T47D (cell line): ENCODE measurements around the gene KIF7.
A peak's percentile ranks its signal among the peaks of the same experiment; 100 is the strongest.

Experiments
- DNase-seq, 2 experiments: peaks; one replicate each; pipeline versions ENCODE4 v3.0.0 to v3.0.0-alpha.2; 2011 to 2012; ENCODE audit warnings: low read depth in 1 of 2, low spot score in 1 of 2
- JUND ChIP-seq: IDR thresholded peaks from 2 replicates; pipeline ENCODE4 v1.6.1; 2012; ENCODE audit warnings: low read depth
- in situ Hi-C: cut with HindIII; loops from 2 replicates; pipeline ENCODE4 v1.10.0; 2016; ENCODE audit warnings: low sequenced_read_pairs, low pct_unique_long_range_greater_than_20kb

KIF7 gene

GRCh38 chr15:89665449-89666181 is 10.3 kb upstream of the KIF7 start:
- DNase-seq: peak in 1 of 2 experiments; percentile 4
- in situ Hi-C loops: no loop called here
- no peak for TF ChIP-seq JUND

GRCh38 chr15:89664441-89665350 is 9.4 kb upstream of the KIF7 start:
- no peak for TF ChIP-seq JUND
- DNase-seq: peak in 1 of 2 experiments; percentile 10
- in situ Hi-C loops: no loop called here

DNA sequence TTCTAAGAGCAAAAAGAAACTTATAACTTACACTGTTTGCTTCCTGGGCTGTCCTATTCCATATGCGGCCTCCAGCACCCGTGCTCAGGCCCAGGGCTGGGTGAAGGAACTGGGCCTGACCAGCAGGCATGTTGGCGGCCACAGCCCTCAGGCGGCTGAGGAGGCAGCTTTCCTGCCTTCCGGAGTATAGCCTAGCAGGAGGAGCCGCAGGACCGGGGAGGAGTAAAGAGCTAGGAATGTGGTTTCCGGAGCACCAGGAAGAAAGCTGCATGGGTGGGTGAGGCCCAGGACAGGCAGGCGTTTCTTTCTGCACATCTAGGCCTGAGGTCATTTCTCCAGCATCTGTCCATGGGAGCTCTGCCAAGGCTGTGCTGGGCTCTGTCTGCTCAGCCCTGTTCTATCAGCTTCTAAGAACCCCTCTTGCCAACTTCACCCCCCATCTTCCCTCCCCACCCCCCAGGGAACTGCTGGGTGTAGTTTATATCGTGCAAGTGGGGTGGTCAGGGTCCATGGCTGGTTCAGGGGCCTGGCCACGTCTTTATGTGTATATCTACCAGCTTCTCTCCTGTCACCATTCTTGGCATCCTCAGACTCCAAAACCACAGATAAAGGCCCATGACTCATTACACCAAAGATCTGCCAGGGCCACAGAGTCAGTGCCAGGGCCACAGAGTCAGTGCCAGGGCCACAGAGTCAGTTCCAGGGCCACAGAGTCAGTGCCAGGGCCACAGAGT is 7.8 kb upstream of the KIF7 start:
- in situ Hi-C loops: no loop called here
- DNase-seq: peak in 1 of 2 experiments; percentile 2

DNA sequence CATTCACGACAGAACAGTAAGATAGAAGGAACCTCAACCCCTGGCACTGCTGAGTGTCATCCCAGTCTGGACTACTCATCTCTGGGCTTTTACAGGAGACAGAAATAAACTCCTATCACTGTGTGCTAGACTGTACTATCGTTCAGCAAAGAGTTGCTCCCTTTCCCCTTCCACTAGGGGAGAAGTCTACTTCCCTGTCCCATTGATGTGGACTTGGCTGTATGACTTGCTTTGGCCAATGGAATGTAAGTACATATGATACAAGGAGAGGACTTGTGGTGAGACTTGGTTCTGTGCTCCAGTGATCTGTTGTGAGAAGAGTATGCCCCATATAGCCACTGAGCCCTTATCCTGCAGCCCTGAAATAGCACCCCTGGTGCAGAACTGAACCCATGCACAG is 5.3 kb upstream of the KIF7 start:
- TF ChIP-seq JUND: no peak
- no peak for DNase-seq
- in situ Hi-C loops: no loop called here

More for the DNA sequence above, 7.8 kb upstream of the KIF7 start:
- no peak for TF ChIP-seq JUND

DNA sequence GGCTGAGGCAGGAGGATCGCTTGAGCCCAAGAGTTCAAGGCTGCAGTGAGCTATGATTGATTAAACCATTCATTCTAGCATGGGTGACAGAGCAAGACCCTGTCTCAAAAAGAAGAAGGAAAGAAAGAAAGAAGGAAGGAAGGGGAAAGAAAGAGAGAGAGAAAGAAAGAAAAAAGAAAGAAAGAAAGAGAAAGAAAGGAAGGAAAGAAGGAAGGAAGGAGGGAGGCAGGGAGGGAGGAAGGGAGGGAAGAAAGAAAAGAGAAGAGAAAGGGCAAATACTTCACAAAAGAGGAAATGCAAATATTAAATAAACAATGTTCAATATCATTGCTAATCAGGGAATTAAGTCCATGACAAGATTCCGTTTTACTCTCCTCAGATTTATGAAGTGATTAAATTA is 4.0 kb upstream of the KIF7 start:
- no peak for DNase-seq
- in situ Hi-C loops: no loop called here
- TF ChIP-seq JUND: no peak

- in situ Hi-C loops: no loop called here
- TF ChIP-seq JUND: no peak
Observed at GRCh38 chr15:89657686-89658200, 2.5 kb upstream of the KIF7 start.

GRCh38 chr15:89656116-89656815 is 999 bp upstream of the KIF7 start:
- no peak for DNase-seq
- no peak for TF ChIP-seq JUND

More at GRCh38 chr15:89657686-89658200, 2.5 kb upstream of the KIF7 start:
- DNase-seq: no peak

GRCh38 chr15:89654301-89654761 is 936 bp downstream of the KIF7 start:
- in situ Hi-C loops: no loop called here
- TF ChIP-seq JUND: no peak
- DNase-seq: no peak

More at GRCh38 chr15:89656116-89656815, 999 bp upstream of the KIF7 start:
- in situ Hi-C loops: no loop called here

DNA sequence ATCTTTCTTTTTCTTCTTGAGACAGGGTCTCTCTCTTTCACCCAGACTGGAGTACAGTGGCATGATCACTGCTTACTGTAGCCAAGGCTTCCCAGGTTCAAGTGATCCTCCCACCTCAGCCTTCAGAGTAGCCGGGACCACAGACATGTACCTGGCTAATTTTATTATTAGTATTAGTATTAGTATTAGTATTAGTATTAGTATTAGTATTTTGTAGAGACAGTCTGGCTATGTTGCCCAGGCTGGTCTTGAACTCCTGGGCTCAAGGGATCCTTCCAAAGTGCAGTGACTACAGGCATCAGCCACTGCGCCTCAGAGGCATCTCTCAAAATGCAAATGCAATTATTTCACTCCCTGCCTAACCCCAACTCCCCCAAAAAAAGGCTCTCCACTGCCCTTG is 1.7 kb downstream of the KIF7 start:
- DNase-seq: no peak
- no peak for TF ChIP-seq JUND
- in situ Hi-C loops: no loop called here

DNA sequence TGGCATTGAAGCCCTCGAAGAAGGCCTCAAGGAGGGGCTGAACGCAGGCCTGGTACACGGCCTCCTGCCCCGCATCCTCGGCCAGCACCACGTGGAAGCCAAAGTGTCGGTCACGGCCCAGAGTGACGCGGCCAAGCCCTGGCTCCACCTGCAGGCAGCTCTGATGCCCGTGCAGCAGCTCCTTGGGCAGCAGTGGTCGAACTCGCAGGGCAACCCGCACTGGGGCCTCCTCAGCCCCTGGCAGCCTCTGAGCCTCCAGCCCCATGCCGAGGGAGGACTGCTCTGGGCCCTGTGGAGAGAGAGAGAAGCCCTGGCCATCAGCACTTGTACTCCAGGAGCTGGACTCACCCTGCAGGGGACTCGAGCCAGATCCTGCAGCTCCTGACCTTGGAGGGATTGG is 2.6 kb downstream of the KIF7 start:
- in situ Hi-C loops: no loop called here
- no peak for TF ChIP-seq JUND
- DNase-seq: no peak

- TF ChIP-seq JUND: no peak
- in situ Hi-C loops: no loop called here
- no peak for DNase-seq
Observed at GRCh38 chr15:89652131-89652530, 3.1 kb downstream of the KIF7 start.

DNA sequence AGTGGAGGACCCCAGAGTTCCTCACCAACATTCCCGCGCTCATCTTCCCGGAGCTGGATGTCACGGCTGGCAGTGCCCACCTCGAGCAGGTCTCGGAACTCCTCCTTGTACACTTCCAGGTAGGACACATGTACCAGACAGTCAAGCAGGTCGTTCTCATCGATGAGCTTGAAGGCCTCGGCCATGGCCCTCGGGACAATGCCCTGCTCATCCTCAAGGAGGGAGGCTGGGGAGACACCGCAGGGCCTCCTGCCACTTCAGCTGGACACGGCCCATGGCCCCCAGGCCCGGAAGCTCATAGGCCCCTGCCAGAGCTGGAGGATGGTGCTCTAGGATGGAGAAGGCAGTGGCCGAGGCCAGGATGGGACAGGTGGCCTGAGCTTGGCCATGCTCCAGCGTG is 5.6 kb downstream of the KIF7 start:
- no peak for TF ChIP-seq JUND
- in situ Hi-C loops: no loop called here
- DNase-seq: no peak
